Measurements from ENCODE around the gene ELOVL5.
"Not testable (repeated sequence)": the region's sequence is repeated elsewhere in the genome, so short reads cannot be mapped to it uniquely, and the experiment has no call there.

The ELOVL5 gene

DNA sequence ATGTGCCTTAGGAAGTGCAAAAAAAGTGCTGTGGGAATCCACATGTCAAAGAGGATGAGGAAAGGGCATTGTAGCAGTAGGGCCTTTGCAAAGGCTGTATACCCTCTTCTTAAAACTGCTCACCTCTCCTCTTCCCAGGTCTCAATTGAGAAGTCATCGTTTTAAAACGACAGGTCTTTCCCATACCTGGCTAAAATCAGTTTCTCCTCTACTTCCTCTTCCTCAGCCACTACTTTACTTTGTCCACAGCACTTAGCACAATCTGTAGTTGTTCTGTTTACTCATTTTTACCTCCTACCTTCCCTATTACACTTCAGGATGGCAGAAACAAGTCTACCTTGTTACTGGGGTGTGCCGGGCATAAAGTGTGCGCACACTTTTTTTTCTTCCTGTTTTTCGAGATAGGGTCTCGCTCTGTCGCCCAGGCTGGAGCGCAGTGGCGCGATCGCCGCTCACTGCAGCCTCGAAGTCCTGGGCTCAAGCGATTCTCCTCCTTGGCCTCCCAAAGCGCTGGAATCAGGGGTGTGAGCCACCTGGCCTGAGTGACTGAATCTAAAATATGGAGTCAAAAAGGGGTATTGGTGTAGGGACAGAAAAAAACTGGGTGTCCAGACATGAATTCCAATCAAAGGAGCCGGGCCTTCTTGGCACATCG is 9.8 kb upstream of the ELOVL5 start:
- DNase-seq = no peak

DNA sequence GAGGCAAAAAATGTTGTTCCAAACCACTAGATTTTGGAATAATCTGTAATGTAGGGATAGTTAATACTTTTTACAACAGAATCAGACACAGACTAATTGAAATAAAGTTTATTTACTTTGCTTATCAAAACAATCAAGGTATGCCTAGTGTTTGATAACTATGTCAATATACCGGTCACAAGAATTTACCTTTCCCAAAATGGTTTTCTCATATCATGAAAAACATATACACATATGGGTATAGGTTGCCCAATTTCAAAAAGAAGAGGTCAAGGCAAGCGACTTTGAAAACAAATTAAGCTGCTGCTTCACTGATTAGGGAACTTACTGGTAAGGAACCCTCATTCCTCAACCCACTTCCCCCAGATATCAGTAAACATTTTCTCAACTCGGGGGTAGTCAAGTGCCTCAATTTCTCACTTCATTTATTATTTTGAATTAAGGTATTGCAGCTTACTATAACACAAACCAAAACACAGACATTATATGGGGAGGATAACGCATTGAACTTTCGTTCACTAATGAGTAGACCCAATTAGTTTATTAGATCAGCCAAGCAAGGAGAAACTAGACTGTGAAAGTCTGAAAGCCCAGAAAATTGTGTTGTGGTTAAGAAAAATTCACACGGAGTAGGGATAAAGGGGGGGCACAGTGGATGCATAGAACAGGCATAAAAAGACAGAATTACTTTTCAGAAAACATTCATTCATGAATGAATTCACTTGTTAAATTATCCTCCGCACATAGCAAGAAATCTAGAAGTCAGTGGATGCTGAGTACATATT is 9.0 kb upstream of the ELOVL5 start:
- DNase-seq = no peak

DNA sequence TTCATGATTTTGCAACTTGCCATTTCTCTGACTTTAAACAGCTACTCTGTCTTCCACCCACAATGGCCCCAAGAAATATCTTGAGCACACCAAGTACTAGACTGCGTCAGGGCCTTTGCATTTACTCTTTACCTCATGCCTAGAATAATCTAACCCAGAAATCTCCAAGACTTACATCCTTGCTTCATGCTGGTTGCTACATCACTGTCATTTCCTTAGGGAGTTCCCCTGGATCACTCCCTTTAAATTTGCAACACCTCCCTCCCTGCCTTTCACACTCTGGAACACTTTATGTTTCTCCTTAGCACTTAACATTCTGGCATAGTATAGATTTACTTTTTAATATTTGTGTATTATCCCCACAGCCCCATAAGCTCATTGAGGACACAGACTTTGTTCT is 4.9 kb upstream of the ELOVL5 start:
- DNase-seq = no peak

DNA sequence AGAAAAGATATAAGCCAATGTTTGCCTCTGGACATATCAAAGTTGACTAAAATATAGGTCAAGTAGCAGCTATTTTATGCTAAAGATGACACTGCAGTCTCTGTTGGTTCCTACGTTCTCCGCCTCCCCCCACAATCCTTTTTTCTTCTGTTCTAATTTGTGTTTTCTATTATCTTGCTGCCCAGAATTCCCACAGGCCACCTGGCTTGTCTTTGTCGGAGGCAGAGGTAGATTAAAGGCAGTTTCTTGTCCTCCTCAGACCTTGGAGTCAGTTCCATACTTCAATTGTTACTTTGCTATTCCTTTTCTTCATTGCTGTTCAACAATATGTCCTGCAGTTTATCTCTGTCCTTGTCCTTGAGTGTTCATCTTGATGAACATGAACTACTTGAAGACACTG is 3.6 kb upstream of the ELOVL5 start:
- DNase-seq = no peak

DNA sequence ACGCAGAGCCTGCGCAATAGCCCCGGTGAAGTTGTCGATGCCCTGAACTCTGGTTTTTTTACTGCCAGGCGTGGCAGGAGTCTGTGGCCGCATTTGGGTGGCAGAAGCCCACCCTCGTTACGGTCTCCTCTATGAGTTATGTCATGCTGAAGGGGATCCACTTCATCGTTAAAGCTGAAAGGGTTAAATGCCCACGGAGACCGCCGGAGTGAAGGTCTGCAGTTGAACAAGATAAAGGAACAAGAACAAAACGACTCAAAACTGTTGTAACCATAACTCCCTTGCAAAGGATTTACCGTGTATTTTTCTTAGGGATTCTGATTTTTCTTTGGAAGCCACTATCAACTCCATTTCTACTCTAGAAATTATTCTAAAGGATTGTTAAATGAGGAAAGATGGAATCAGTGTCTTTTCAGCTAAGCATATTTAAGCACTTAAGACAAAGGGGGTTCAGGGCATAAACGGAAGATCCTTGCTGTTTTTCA is 501 bp upstream of the ELOVL5 start:
- no peak for DNase-seq

DNA sequence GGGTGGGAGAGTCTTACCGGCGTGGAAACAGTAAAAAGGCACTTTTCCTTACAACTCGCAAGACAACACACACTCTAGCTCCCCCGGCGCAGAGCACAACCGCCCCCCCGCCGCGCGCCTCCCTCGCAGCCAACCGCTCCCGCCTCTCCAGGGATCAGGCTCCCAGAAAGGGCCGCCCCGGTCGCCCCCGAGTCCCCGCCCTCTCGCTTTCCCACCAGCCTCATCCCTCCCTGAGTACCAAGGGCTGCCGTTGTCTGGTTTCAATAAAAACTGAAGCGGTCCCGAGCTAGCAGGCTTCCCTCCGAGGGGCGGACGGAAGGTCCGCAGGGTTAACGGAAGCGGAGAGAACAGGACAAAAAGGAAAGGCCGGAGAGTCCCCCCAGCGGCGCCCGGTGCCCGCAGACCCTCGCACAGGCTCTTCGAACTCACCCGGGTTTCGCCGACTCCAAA is 804 bp downstream of the ELOVL5 start:
- peak; percentile 47 for DNase-seq

DNA sequence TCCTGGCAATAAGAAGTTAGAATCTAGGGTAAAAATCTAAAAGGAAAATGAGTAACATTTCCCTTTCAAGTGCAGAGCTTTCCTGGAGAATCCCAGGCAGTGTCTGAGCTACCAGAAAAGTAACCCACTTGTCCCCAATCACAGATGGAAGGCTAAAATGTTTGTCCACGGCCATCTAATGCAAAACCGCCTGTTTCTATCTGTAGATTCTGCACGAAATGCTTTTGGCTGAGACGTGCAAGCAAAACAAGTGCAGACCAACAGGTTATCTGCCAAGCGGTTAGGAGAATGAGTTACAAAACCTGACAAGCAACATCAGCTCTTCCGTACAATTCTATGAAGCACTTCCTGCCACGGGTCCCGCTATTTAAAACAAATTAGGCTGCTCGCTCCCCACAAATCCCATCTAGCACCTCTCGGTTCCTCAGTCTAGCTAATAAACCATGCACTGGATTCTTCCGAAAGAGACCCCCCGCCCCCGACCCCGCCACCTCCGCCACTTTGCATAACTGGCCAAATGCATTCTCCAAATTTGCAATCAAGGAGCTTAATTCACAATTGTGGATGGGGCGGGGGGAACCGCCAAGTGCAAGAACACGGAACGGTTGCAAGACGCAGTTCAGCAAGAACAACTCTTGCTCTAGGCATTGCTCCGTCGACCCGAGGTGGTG is 1.4 kb downstream of the ELOVL5 start:
- DNase-seq = no peak

DNA sequence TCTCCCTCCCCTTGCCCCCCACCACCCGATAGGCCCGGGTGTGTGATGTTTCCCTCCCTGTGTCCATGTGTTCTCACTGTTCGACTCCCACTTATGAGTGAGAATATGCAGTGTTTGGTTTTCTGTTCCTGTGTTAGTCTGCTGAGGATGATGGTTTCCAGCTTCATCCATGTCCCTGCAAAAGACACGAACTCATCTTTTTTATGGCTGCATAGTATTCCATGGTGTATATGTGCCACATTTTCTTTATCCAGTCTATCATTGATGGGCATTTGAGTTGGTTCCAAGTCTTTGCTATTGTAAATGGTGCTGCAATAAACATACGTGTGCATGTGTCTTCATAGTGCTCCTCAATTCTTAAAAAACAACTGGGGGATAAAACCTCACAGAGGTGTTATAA is 2.7 kb downstream of the ELOVL5 start:
- not testable (repeated sequence) for DNase-seq

DNA sequence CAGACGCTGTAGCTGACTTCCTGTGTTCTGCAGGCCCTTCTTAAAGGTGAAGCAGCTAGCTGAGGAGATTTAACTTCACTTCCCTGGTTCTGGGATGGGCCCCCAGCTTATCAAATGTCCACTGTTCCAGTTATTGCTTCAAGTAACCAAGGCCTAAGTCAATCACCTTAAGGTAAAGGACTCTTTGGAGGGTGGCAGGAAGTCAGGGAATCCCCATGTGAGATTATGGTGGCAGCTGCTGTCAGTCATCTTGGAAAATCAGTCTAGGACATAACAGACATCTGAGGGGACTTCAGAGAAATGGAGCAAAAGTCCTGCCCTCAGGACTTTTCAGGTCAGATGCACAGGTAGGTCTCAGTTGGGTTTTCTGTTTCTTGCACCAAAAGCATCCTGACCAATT is 3.8 kb downstream of the ELOVL5 start:
- DNase-seq = no peak

DNA sequence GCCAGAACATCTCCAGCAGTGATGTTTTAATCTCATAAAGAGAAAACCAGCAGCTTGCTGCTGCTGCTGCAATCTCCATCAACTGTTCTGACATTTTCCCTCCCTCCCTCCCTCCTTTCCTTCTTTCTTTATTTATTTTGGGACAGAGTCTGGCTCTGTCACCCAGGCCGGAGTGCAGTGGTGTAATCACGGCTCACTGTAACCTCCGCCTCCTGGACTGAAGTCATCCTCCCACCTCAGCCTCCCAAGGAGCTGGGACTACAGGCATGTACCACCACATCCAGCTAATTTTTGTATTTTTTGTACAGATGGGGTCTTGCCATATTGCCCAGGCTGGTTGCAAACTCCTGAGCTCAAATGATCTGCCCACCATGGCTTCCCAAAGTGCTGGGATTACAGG is 5.7 kb downstream of the ELOVL5 start:
- no peak for DNase-seq

DNA sequence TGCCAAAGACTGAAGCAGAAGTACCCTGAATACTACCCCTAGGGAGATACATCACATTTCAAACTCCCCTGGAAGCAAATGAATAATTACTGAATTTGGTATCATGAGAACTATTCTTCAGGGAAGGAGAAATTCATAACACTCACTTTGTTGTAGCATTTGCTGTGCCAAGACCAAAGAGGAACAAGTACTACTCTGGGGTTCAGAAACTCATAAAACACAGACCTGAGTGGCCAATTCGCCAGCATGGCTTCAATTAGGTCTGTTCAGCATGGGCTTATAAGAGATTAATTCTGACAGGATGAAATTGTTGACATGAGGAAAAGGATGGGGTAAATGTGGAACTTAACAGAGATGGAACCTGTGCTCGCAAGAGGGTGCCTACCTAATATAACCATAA is 6.5 kb downstream of the ELOVL5 start:
- DNase-seq = no peak

DNA sequence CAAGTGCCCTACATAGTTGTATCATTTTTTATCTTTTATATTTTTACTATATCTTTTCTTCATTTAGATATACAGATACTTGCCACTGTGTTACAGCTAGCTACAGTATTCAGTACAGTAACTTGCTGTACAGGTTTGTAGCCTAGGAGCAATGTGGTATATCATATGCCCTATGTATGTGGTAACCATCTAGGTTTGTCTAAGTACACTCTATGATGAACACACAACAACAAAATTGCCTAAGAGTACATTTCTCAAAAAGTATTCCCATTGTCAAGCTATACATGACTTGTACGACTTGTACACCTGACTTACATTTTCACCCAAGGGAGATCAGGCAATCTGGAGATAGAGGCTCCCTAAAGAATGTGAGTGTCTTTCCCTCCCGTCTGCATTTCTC is 8.2 kb downstream of the ELOVL5 start:
- no peak for DNase-seq

DNA sequence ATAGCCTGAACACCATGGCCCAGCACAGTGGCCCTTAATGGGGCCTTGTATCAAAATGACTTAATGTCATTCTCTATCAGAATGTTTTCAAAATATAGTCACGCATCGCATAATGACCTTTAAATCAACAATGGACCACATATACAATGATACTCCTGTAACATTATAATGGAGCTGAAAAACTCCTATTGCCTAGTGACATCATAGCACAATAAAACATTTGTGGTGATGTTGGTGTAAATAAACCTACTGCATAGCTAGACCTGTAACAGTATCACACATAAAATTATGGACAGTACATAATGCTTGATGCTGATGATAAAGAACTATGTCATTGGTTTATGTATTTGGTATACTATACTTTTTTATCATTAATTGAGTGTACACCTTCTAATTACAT is 9.3 kb downstream of the ELOVL5 start:
- DNase-seq = no peak

DNA sequence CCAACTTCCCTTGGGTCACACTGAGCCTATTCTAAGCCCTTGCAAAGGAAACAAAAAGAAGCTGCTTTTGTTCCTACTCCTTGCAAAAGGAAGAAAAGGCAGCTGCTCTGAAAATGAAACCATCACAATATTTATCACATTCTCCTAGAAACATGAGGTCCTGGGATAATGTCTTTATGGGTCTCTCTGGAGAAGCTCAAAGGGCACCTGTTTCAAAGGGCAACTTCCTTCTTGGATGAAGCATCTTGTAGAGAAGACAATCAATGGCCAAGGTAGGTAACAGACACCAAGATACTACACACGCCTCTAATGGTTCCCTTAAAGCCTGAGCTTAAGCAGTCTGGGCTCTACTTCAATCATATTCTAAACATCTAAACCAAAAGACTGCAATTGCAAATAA is 10.4 kb downstream of the ELOVL5 start:
- DNase-seq = no peak

DNA sequence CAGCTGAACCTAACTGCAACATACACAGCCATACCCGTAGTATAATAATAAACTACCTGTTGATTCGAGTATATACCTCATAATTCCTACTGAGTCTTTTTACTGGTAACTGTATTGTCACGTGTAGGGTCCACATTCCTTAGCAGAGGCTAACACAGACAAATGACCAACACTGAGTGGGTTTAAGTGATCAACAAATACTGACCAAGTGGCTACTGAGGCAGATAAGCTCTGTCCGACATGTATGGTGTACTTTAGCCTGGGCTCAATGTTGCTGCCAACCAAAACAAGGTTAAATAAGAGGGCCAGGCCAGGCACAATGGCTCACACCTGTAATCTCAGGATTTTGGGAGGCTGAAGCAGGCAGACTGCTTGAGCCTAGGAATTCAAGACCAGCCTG is 12.7 kb downstream of the ELOVL5 start:
- DNase-seq = no peak

DNA sequence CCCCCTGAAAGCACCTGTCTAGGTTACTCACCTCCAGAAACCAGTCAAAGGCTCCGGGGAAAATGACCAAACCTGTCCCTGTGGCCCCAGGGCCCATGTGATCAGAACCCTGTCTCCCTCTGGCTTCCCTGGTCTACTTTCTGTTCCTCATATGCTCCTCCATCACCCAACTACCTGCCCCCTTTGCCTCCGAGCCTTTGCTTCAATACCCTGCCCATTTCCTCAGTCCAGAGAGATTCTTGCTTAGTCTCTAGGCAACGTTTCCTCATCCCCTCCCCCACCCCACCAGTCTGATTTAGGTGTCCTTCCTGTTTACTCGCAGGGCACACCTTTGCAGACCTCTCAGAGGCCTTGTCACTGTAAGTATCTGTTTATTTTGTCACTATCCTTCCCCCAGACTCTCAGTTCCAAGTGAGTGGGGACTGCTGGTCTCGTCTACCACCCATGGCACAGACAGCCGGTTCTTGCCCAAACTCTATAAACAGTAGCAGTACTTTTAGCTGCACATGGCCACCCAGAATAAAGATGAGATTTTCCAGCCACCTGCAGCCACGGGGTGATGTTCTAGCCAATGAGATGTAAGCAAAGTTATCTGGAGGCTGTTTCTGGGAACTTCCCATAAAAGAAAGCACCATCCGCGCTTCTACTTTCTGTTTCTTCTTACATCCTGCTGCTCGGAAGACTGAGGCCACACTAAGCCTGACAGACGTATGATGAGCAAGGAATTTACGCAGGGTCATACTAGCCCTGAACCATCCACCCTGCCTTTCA is 13.3 kb downstream of the ELOVL5 start:
- DNase-seq = no peak

DNA sequence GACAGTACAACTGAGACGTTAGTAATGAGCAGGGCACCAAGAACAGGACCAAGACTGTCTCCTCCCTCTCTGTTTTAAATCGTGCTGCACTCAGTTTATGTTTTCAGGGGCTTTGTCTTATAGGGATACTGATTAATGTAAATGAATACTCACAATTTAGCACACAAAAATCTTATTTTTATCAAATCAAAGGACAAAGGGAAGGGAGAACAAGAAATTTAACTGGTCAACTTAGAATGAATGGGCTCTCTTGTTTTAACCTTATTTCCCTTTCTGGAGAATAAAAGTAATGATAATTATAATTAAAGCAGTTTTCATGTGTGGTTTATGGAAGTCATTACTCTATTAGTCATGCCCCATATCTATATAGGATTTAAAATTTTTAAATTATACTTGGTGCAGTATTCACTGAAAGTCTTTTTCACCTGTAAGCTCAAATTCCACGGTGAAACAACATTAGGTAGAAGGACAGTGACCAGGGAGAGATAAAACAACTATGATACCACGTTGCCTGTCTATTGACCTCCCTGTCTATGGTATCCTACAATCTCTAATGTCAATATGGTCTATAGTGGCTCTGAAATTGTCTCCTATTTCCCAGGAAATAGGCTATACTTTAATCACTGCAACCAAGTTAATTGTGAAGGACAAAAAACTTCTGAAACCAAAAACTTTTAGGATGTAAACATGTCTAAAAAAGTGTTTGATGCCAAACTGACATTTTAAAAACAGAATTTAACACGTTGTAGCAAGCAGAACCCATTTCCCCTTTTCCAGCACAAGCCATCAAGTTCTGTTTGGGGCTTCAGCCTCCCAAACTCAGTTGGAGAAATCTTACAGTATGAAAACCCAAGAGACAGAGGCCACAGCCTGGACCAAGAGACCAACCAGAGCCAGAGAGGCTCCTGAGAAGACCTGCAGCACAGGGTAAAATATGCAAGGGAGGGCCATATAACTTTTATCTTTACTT is 15.0 kb downstream of the ELOVL5 start:
- no peak for DNase-seq

DNA sequence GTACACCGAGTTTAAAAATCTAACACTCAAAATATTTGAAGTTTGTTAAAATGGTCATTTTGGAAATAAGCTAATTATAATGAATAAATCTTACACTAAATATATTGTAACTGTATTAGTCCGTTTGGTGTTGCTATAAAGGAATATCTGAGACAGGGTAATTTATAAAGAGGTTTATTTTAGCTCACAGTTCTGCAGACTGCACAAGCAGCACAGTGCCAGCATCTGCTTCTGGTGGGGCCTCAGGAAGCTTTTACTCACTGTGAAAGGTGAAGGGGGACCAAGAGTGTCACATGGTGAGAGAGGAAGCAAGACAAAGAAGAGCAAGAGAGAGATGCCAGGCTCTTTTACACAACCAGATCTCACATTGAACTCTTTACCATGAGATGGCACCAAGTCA is 17.1 kb downstream of the ELOVL5 start:
- no peak for DNase-seq

DNA sequence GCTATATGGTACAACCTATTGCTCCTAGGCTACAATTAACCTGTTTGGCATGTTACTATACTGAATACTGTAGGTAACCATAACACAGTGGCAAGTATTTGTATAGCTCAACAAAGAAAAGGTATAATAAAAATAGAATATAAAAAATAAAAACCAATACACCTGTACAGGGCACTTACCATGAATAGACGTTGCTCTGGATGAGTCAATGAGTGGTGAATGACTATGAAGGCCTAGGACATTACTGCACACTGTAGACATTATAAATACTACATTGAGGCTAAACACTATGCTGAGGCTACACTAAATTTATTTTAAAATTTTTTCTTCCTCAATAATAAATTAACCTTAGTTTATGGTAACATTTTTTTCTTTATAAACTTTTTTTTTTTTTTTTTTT is 18.6 kb downstream of the ELOVL5 start:
- no peak for DNase-seq

DNA sequence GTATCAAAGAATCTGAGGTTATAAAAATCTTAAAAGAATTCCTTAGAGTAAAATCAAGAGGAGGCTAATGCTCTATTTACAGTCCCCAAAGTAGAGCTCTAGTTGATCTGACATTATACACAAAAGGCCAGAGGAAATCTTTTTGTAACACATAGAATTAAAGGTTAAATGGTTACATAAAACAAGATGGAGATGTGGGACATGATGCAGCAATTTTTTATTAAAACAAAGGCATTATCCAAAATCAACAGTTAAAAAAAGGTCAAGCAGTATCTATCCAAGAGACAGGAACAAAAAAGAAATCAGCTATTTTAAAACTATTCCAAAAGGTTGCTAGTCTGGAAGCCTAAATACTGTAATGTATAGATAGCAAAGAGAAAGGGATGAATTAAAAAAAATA is 20.4 kb downstream of the ELOVL5 start:
- no peak for DNase-seq

DNA sequence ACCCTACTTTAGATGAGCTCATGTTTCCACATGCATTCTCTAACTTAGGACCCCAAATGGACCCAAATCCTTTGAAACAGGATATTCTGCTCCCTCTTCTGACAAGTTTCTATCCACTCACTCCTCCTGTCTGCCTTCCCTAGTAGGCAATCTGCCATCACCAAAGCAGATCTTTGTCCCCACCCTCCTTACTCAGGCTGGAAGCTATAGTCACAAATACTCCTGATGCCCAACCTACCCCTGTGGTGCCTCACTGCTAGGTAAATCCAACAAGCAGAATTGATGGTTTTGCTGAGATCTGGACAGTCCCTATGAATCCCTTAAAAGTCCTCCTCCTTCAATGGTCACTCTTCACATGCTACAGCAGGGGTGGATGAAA is 21.7 kb downstream of the ELOVL5 start:
- DNase-seq = no peak

Data from activated gamma-delta T cell (primary cell).